Measurements from ENCODE around the gene SLC25A30.
"Not testable (repeated sequence)": the region's sequence is repeated elsewhere in the genome, so short reads cannot be mapped to it uniquely, and the experiment has no call there.

SLC25A30 gene

DNA sequence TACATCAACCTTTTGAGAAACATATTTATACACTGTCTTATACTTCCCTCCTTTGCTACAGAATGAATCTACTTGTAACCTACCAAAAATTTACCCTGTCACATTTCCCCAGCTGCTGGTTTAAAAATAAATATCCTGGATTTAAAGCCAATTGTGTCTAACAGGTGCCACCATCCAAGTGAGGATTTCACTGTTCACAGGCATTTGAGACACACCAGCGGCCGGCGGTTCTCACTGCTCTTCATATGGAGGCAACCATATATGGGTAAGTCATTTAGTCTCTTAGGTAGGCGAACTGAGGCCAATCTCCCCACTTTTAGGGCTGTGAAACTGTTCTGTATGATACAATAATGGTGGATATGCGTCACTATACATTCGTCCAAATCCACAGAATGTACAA is 26.2 kb downstream of the SLC25A30 start:
- no peak for DNase-seq (ENCODE audit: low spot score)

GRCh38 chr13:45391128-45391527 is 27.0 kb downstream of the SLC25A30 start:
- DNase-seq (ENCODE audit: low spot score) = not testable (repeated sequence)

DNA sequence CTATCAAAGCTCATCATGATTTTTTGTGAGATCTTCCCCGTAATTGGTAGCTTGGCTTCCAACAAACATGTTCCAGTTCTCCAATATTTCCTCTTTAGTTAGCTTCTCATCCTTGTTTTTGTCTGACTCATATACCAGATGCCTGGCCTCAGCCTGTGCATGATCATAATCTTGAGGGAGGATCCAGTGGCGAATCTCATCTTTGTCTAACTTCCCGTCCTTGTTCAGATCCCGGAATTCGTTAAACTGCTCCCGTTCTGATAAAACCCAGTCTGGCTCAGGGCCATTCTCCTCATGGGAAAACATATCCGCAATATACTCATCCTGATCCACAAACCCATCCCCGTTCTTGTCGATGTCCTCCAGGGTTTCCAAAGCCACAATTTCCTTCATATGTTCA is 27.8 kb downstream of the SLC25A30 start:
- DNase-seq (ENCODE audit: low spot score) = not testable (repeated sequence)

- no peak for DNase-seq (ENCODE audit: low spot score)
Measured at GRCh38 chr13:45388664-45389063, 29.5 kb downstream of the SLC25A30 start.

GRCh38 chr13:45386892-45387575 is 31.1 kb downstream of the SLC25A30 start:
- DNase-seq (ENCODE audit: low spot score) = not testable (repeated sequence)

- no peak for DNase-seq (ENCODE audit: low spot score)
Measured at GRCh38 chr13:45385907-45386553, 32.1 kb downstream of the SLC25A30 start.

GRCh38 chr13:45385320-45385719 is 32.9 kb downstream of the SLC25A30 start:
- no peak for DNase-seq (ENCODE audit: low spot score)

DNA sequence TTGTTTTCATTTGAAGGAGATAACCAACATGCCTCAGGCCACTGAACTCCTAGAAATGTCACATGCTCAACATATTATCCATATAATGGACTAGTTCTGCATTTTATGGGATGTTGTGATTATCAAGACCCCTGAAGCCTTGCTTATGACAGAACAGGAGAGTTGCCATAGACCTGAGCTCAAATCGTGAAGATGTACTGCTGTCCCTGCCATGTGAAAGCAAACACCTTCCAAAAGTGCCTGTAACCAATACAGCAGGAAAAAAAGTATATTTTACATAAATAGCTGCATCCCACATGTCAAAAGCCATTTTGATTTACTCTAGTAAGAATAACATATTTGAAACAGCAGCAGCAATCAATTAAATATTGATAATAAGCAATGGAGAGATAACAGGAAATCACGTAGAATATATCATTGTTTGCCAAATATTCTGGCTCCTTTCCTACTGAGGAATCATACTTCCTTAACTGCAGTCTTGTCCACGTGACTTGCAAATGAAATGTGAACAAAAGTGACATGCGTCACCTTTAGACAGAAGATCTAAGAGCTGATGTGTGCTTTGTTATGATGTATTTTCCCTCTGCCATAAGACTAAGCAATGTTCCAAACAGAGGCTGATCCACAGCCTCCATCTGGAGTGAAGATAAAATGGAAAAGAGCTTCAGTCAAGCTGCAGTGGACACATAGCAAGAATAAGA is 33.5 kb downstream of the SLC25A30 start:
- no peak for DNase-seq (ENCODE audit: low spot score)

GRCh38 chr13:45382739-45383138 is 35.4 kb downstream of the SLC25A30 start:
- not testable (repeated sequence) for DNase-seq (ENCODE audit: low spot score)

- DNase-seq (ENCODE audit: low spot score) = no peak
Measured at GRCh38 chr13:45381196-45381595, 37.0 kb downstream of the SLC25A30 start.

- not testable (repeated sequence) for DNase-seq (ENCODE audit: low spot score)
Measured at GRCh38 chr13:45380708-45381107, 37.5 kb downstream of the SLC25A30 start.

DNA sequence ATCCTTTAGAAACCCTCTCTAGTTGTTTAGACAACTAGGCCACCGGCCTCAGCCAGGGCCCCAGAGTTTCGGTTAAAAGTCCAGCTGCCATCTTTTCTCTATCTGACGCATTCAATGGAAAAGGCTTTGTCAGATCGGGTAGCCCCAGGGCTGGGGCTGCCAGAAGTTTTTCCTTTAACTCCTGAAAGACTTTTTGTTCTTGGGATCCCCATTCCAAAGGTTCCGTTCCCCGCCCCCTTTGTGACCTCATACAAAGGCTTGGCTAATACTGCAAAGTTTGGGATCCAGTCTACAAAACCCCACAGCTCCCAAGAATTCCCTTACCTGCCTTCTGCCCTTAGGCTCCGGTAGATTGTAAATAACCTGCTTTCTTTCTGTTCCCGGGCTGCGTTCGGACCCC is 38.7 kb downstream of the SLC25A30 start:
- DNase-seq (ENCODE audit: low spot score) = not testable (repeated sequence)

GRCh38 chr13:45378786-45379185 is 39.4 kb downstream of the SLC25A30 start:
- not testable (repeated sequence) for DNase-seq (ENCODE audit: low spot score)

GRCh38 chr13:45377314-45377713 is 40.9 kb downstream of the SLC25A30 start:
- DNase-seq (ENCODE audit: low spot score) = not testable (repeated sequence)

GRCh38 chr13:45376651-45377050 is 41.5 kb downstream of the SLC25A30 start:
- not testable (repeated sequence) for DNase-seq (ENCODE audit: low spot score)

DNA sequence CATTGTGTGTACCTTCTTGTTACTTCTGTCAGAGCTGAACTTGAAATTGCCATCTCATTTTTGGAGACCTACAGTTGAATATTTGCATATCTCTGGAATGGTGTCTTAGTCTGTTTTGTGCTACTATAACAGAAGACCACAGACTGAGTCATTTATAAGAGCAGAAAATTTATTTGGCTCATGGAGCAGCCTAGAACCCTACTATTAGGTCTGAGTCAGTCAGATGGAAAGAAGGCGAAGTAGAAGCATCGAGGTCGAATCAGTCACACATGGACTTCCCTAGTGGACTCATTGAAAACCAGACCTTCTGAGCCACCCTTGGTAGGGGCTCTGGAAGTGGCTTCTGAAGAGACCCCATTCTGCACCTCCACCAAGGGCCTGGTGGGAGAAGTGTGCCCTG is 43.3 kb downstream of the SLC25A30 start:
- DNase-seq (ENCODE audit: low spot score) = no peak

DNA sequence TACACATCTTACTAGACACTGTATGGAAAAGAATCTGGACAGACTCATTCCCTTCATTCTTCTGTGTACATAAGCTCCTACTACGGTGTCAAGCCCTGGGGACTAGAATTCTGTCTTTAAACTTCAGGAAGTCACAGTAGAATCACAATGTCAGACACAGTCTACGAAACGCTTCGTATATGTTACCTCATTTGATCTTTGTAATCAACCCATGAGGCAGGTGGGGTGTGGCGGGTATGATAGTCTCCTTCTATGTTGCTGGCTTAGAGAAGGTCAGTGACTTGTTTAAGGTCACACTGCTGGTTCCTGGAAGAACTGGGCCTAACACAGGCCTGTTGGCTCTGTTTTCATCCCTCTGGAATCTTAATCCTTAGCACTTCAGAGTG is 45.0 kb downstream of the SLC25A30 start:
- DNase-seq (ENCODE audit: low spot score) = no peak

GRCh38 chr13:45372189-45373161 is 45.7 kb downstream of the SLC25A30 start:
- no peak for DNase-seq (ENCODE audit: low spot score)

GRCh38 chr13:45370922-45371406 is 47.2 kb downstream of the SLC25A30 start:
- peak; percentile 15 for DNase-seq (ENCODE audit: low spot score)

DNA sequence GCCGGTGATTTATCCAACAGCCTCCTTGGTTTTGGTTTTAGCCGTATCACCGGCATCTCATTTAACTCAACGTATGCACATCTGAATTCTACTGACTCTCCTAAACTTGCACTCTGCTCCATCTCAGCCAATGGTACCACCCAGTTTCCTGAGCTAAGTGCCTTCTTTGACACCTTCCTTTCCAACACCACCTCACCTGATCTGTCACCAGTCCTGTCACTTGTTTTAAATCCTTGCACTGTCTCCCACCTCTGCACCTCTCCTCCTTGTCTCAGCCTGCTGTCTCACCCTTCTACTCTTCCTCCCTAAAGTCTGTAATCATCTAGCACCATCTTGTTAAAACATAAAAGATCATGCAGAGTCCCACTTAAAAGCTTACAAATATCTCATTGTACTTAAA is 49.1 kb downstream of the SLC25A30 start:
- peak; percentile 33 for DNase-seq (ENCODE audit: low spot score)

DNA sequence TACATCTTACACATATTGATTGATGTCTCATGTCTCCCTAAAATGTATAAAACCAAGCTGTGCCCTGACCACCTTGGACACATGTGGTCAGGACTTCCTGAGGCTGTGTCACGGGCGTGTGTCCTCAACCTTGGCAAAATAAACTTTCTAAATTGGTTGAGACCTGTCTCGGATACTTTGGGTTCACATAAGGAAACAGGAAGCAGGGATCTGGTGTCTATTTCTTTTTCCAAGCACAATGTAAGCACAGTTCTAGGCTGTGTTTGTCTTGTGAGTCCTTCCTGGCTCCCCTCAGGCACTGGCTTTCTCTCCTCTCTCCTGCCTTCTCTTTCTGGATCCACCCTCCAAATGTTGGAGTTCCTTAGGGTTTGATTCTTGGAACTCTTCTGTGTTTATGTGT is 49.6 kb downstream of the SLC25A30 start:
- no peak for DNase-seq (ENCODE audit: low spot score)

- no peak for DNase-seq (ENCODE audit: low spot score)
Measured at GRCh38 chr13:45368005-45368404, 50.2 kb downstream of the SLC25A30 start.
